Neutrophil (primary cell): ENCODE measurements around the gene PSME2.

Experiments
- H3K27ac ChIP-seq: fragments of 200-600 bp; sonication (generic); 2 replicates; pipeline ENCODE4 v1.5.1; 2016; ENCODE audit warnings: mild to moderate bottlenecking, moderate library complexity
- H3K27me3 ChIP-seq: fragments of 200-600 bp; sonication (generic); 2 replicates; pipeline ENCODE4 v1.6.0; 2016; ENCODE audit warnings: mild to moderate bottlenecking
- H3K36me3 ChIP-seq: fragments of 200-600 bp; sonication (generic); 2 replicates; pipeline ENCODE4 v1.5.1; 2017
- H3K4me1 ChIP-seq, 2 experiments: fragments of 200-600 bp in 1 of 2; sonication (generic) in 1 of 2; 1 replicate in 1 of 2; 2 replicates in 1 of 2; pipeline versions ENCODE4 v1.5.1 to v1.6.1; 2013 to 2016; ENCODE audit warnings: low read depth in 1 of 2, low read length in 1 of 2, mild to moderate bottlenecking in 1 of 2, moderate library complexity in 1 of 2; ENCODE audit not compliant: control insufficient read depth in 1 of 2, insufficient read depth in 1 of 2
- H3K4me3 ChIP-seq, 2 experiments: fragments of 200-600 bp in 1 of 2; sonication (generic) in 1 of 2; 1 replicate in 1 of 2; 2 replicates in 1 of 2; pipeline ENCODE4 v1.5.1; 2013 to 2016; ENCODE audit warnings: low read depth in 1 of 2, low read length in 1 of 2, mild to moderate bottlenecking in 1 of 2, moderate library complexity in 1 of 2
- H3K9me3 ChIP-seq: fragments of 200-600 bp; sonication (generic); 2 replicates; pipeline ENCODE4 v1.5.1; 2016
- TF ChIP-seq, protein P1 (sequence below): fragments of 200-600 bp; sonication (generic); IDR thresholded peaks from 2 replicates; pipeline ENCODE4 v1.5.1; 2016; ENCODE audit warnings: antibody characterized with exemption

PSME2 gene

GRCh38 chr14:24178399-24179178 is 32.2 kb upstream of the PSME2 start:
- Histone ChIP-seq H3K27me3 (no peaks in the 10 kb centered on the region), H3K36me3 (peaks cover 99% of the 10 kb centered on the region), H3K4me3 (no peak overlapping the region), H3K9me3 (no peaks in the 10 kb centered on the region), H3K4me1 (peaks cover 6 to 9% of the 10 kb centered on the region in 2 experiments), H3K27ac (no peak overlapping the region)
- TF ChIP-seq, protein P1, sequence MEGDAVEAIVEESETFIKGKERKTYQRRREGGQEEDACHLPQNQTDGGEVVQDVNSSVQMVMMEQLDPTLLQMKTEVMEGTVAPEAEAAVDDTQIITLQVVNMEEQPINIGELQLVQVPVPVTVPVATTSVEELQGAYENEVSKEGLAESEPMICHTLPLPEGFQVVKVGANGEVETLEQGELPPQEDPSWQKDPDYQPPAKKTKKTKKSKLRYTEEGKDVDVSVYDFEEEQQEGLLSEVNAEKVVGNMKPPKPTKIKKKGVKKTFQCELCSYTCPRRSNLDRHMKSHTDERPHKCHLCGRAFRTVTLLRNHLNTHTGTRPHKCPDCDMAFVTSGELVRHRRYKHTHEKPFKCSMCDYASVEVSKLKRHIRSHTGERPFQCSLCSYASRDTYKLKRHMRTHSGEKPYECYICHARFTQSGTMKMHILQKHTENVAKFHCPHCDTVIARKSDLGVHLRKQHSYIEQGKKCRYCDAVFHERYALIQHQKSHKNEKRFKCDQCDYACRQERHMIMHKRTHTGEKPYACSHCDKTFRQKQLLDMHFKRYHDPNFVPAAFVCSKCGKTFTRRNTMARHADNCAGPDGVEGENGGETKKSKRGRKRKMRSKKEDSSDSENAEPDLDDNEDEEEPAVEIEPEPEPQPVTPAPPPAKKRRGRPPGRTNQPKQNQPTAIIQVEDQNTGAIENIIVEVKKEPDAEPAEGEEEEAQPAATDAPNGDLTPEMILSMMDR = no peak

- Histone ChIP-seq H3K4me1 (peaks cover 6 to 9% of the 10 kb centered on the region in 2 experiments), H3K9me3 (no peaks in the 10 kb centered on the region), H3K4me3 (no peak overlapping the region), H3K27ac (no peak overlapping the region), H3K27me3 (peaks cover under 1% of the 10 kb centered on the region), H3K36me3 (peaks cover 99% of the 10 kb centered on the region)
- TF ChIP-seq, protein P1 = no peak
Observed at GRCh38 chr14:24177891-24178290, 31.5 kb upstream of the PSME2 start.

GRCh38 chr14:24177041-24177825 is 30.8 kb upstream of the PSME2 start:
- Histone ChIP-seq H3K4me3 (no peak overlapping the region), H3K27me3 (peaks cover 7% of the 10 kb centered on the region), H3K27ac (no peak overlapping the region), H3K9me3 (no peaks in the 10 kb centered on the region), H3K36me3 (peaks cover 99% of the 10 kb centered on the region), H3K4me1 (peaks cover 12 to 15% of the 10 kb centered on the region in 2 experiments)
- TF ChIP-seq, protein P1 = no peak

DNA sequence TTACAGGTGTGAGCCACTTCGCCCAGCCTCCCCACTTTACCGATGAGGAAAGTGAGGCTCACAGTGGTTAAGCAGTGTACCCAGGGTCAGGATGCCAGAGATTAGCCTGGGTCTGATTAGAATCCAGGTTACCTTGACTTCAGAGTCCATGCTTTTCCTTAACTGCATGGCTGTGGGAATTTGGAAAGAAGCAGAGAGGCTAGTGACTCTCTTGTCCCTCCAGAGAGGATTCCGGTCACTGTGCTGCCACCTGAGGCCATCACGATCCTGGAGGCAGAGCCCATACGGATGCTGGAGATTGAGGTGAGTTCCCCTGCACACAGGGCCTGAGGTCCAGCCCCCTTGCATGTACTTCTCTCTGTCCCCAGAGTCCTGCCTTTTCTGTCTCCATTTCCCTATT is 30.2 kb upstream of the PSME2 start:
- H3K4me1 ChIP-seq = peaks cover 19 to 21% of the 10 kb centered on the region in 2 experiments

GRCh38 chr14:24172871-24173281 is 26.5 kb upstream of the PSME2 start:
- H3K9me3 ChIP-seq = no peaks in the 10 kb centered on the region
- peaks cover 87% of the 10 kb centered on the region for H3K36me3 ChIP-seq
- no peak overlapping the region for H3K4me3 ChIP-seq
- TF ChIP-seq, protein P1 = no peak
- H3K4me1 ChIP-seq = peaks cover 39 to 49% of the 10 kb centered on the region in 2 experiments
- H3K27ac ChIP-seq = no peak overlapping the region
- peaks cover 17% of the 10 kb centered on the region for H3K27me3 ChIP-seq

More for the DNA sequence above, 30.2 kb upstream of the PSME2 start:
- Histone ChIP-seq H3K9me3 (no peaks in the 10 kb centered on the region), H3K36me3 (peaks cover 96% of the 10 kb centered on the region), H3K4me3 (no peak overlapping the region), H3K27ac (no peak overlapping the region), H3K27me3 (peaks cover 13% of the 10 kb centered on the region)
- TF ChIP-seq, protein P1 = no peak
